Hepatocyte (in vitro differentiated cells): ENCODE measurements around the gene ZNF628. TPM values are rescaled to one million over a fixed set of nuclear protein-coding genes. Genes with fewer than 3 reads are reported as not detected.

Experiments
- DNase-seq: peaks from one replicate; pipeline ENCODE4 v3.0.0-alpha.2; 2016; ENCODE audit warnings: low spot score
- H2AFZ ChIP-seq: fragments of 200-600 bp; sonication (generic); 2 replicates; pipeline ENCODE4 v1.6.0; 2016; ENCODE audit warnings: antibody characterized with exemption, mild to moderate bottlenecking
- H3K27ac ChIP-seq: fragments of 200-600 bp; sonication (generic); 2 replicates; pipeline ENCODE4 v1.5.1; 2016; ENCODE audit warnings: mild to moderate bottlenecking
- H3K27me3 ChIP-seq: fragments of 200-600 bp; sonication (generic); 2 replicates; pipeline ENCODE4 v1.6.1; 2016
- H3K36me3 ChIP-seq: fragments of 200-600 bp; sonication (generic); replicated peaks from 2 replicates; pipeline ENCODE4 v1.5.1; 2016; ENCODE audit warnings: low read depth; ENCODE audit not compliant: insufficient read depth
- H3K4me1 ChIP-seq: fragments of 200-600 bp; sonication (generic); 2 replicates; pipeline ENCODE4 v1.5.1; 2016; ENCODE audit warnings: mild to moderate bottlenecking, moderate library complexity; ENCODE audit not compliant: insufficient read depth
- H3K4me2 ChIP-seq: fragments of 200-600 bp; sonication (generic); 2 replicates; pipeline ENCODE4 v1.6.0; 2016
- H3K4me3 ChIP-seq: fragments of 200-600 bp; sonication (generic); 2 replicates; pipeline ENCODE4 v1.5.1; 2016; ENCODE audit warnings: mild to moderate bottlenecking
- H3K79me2 ChIP-seq: fragments of 200-600 bp; sonication (generic); 2 replicates; pipeline ENCODE4 v1.6.0; 2017; ENCODE audit warnings: mild to moderate bottlenecking
- H3K9me2 ChIP-seq: fragments of 200-600 bp; sonication (generic); replicated peaks from 2 replicates; pipeline ENCODE4 v1.6.0; 2017; ENCODE audit warnings: mild to moderate bottlenecking; ENCODE audit not compliant: insufficient read depth
- H3K9me3 ChIP-seq: fragments of 200-600 bp; sonication (generic); 2 replicates; pipeline ENCODE4 v1.5.1; 2016; ENCODE audit warnings: low read depth, mild to moderate bottlenecking
- H4K20me1 ChIP-seq: fragments of 200-600 bp; sonication (generic); 2 replicates; pipeline ENCODE4 v1.6.0; 2016; ENCODE audit warnings: mild to moderate bottlenecking; ENCODE audit not compliant: insufficient read depth, poor library complexity, severe bottlenecking
- EZH2 ChIP-seq: fragments of 200-600 bp; sonication (generic); IDR thresholded peaks from 2 replicates; pipeline ENCODE4 v1.6.1; 2016; ENCODE audit warnings: antibody characterized with exemption, mild to moderate bottlenecking, borderline replicate concordance
- EZH2phosphoT487 ChIP-seq: fragments of 200-600 bp; sonication (generic); IDR thresholded peaks from one replicate; pipeline ENCODE4 v1.6.1; 2018; ENCODE audit warnings: antibody characterized with exemption, mild to moderate bottlenecking, low read depth, moderate library complexity; ENCODE audit not compliant: unreplicated experiment, severe bottlenecking
- WGBS: methylation state at CpG from one replicate; pipeline ENCODE4 v1.1.6; 2016; ENCODE audit warnings: low lambda C conversion rate; ENCODE audit errors: missing lambda C conversion rate; 5-methylcytosine and 5-hydroxymethylcytosine counted together
- polyA plus RNA-seq: library from polyadenylated mRNA; unstranded; fragments of >200 nt; fragmentation: Nextera tagmentation; extraction: Ambion mirVana; gene quantifications from 2 replicates; pipeline ENCODE4 v1.2.1, GENCODE V29; 2016
- total RNA-seq: library from RNA; depleted of rRNA; stranded (reverse); fragments of >200 nt; gene quantifications from 2 replicates; pipeline ENCODE4 v1.2.3, GENCODE V29; 2014
- TF ChIP-seq, protein P1 (sequence below): fragments of 200-600 bp; sonication (generic); IDR thresholded peaks from 2 replicates; pipeline ENCODE4 v1.5.1; 2016; ENCODE audit warnings: antibody characterized with exemption, mild to moderate bottlenecking; ENCODE audit not compliant: poor library complexity

ZNF628 gene
- total and polyA plus RNA-seq, 2 experiments from 2014 or later = 1.2 to 4.7 TPM

DNA sequence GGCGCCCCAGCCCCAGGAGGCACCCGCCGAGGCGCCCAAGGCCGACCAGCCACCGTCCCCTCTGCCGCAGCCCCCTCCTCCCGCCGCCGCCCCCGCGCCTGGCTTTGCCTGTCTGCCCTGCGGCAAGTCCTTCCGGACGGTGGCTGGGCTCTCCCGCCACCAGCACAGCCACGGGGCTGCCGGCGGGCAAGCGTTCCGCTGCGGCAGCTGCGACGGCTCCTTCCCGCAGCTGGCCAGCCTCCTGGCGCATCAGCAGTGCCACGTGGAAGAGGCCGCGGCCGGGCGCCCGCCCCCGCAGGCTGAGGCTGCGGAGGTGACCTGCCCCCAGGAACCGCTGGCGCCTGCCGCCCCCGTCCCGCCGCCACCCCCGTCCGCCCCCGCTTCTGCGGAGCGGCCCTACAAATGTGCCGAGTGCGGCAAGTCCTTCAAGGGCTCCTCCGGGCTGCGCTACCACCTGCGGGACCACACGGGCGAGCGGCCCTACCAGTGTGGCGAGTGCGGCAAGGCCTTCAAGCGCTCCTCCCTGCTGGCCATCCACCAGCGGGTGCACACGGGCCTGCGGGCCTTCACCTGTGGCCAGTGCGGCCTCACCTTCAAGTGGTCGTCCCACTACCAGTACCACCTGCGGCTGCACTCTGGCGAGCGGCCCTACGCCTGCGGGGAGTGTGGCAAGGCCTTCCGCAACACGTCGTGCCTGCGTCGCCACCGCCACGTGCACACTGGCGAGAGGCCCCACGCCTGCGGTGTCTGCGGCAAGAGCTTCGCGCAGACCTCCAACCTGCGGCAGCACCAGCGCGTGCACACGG lies 5.9 kb downstream of the ZNF628 start:
- Histone ChIP-seq H3K4me3 (no peak overlapping the region), H2AFZ (no peak overlapping the region), H3K4me1 (peaks cover 26% of the 10 kb centered on the region), H3K79me2 (peaks cover 25% of the 10 kb centered on the region), H3K9me3 (no peaks in the 10 kb centered on the region), H3K27ac (no peak overlapping the region), H3K27me3 (no peaks in the 10 kb centered on the region), H3K9me2 (no peaks in the 10 kb centered on the region), H3K4me2 (no peak overlapping the region), H3K36me3 (no peaks in the 10 kb centered on the region), H4K20me1 (no peaks in the 10 kb centered on the region)
- no peak for DNase-seq
- TF ChIP-seq, protein P1, sequence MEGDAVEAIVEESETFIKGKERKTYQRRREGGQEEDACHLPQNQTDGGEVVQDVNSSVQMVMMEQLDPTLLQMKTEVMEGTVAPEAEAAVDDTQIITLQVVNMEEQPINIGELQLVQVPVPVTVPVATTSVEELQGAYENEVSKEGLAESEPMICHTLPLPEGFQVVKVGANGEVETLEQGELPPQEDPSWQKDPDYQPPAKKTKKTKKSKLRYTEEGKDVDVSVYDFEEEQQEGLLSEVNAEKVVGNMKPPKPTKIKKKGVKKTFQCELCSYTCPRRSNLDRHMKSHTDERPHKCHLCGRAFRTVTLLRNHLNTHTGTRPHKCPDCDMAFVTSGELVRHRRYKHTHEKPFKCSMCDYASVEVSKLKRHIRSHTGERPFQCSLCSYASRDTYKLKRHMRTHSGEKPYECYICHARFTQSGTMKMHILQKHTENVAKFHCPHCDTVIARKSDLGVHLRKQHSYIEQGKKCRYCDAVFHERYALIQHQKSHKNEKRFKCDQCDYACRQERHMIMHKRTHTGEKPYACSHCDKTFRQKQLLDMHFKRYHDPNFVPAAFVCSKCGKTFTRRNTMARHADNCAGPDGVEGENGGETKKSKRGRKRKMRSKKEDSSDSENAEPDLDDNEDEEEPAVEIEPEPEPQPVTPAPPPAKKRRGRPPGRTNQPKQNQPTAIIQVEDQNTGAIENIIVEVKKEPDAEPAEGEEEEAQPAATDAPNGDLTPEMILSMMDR = no peak
- TF ChIP-seq EZH2phosphoT487 = no peak
- TF ChIP-seq EZH2 = no peak
- WGBS = 98% methylated on average over 41 of the region's 83 CpGs

DNA sequence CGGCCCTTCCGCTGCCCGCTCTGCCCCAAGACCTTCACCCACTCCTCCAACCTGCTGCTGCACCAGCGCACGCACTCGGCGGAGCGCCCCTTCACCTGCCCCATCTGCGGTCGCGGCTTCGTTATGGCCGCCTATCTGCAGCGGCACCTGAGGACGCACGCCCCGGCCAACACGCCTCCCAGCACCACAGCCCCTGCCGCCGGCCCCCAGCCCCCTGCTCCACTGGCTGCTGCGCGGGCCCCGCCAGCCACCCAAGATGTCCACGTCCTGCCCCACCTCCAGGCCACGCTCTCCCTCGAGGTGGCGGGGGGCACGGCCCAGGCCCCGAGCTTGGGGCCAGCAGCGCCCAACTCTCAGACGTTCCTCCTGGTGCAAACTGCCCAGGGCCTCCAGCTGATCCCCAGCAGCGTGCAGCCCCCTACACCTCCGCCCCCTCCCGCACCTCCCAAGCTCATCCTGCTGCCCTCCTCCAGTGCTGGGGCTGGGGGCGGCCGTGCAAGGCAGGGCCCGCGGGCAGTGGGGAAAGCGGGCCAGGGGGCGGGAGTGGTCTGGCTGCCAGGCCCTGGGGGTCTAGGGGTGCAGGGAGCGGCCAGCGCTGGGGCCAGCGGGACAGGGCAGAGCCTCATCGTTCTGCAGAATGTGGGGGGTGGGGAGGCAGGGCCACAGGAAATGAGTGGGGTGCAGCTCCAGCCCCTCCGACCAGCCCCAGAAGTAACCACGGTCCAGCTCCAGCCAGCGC lies 6.7 kb downstream of the ZNF628 start:
- Histone ChIP-seq H3K9me3 (no peaks in the 10 kb centered on the region), H2AFZ (no peak overlapping the region), H3K36me3 (no peaks in the 10 kb centered on the region), H4K20me1 (no peaks in the 10 kb centered on the region), H3K4me1 (peaks cover 27% of the 10 kb centered on the region), H3K27me3 (no peaks in the 10 kb centered on the region), H3K4me3 (no peak overlapping the region), H3K27ac (no peak overlapping the region), H3K9me2 (no peaks in the 10 kb centered on the region), H3K79me2 (peaks cover 18% of the 10 kb centered on the region), H3K4me2 (no peak overlapping the region)
- 93% methylated on average over 9 of the region's 47 CpGs for WGBS
- DNase-seq = no peak
- TF ChIP-seq, protein P1 = no peak
- TF ChIP-seq EZH2phosphoT487 (no peak), EZH2 (no peak)

DNA sequence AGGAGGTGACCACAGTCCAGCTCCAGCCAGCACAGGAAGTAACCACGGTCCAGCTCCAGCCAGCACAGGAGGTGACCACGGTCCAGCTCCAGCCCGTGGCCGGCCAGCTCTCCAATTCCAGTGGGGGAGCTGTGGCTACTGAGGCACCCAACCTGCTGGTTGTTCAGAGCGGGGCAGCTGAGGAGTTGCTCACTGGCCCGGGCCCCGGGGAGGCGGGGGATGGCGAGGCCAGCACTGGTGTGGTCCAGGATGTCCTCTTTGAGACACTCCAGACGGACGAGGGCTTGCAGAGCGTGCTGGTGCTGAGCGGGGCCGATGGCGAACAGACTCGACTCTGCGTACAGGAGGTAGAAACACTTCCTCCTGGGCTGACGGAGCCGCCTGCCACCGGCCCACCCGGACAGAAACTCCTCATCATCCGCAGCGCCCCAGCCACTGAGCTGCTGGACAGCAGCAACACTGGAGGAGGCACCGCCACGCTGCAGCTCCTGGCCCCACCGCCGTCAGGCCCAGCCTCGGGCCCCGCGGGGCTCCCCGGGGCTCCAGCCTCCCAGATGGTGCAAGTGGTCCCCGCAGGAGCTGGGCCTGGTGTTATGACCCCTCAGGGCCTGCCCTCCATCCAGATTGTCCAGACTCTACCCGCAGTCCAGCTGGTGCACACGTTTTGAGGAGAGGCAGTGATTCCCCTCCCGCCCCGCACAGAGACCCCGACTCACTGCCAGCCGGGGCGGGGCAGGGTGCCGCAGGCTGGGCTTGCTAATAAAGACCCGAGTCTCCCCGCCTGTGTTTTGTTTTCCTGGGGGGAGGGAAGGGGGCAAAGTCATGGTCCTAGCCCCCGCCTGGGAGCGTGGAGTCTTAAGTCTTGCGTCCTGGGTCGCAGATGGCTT lies 7.5 kb downstream of the ZNF628 start:
- no peak overlapping the region for H2AFZ ChIP-seq
- no peaks in the 10 kb centered on the region for H3K9me2 ChIP-seq
- 90% methylated on average over 36 of the region's 46 CpGs for WGBS
- no peaks in the 10 kb centered on the region for H4K20me1 ChIP-seq
- peaks cover 30% of the 10 kb centered on the region for H3K4me1 ChIP-seq
- DNase-seq = no peak
- TF ChIP-seq EZH2 = no peak
- TF ChIP-seq EZH2phosphoT487 = no peak
- TF ChIP-seq, protein P1 = no peak
- no peaks in the 10 kb centered on the region for H3K36me3 ChIP-seq
- peaks cover 10% of the 10 kb centered on the region for H3K79me2 ChIP-seq
- no peak overlapping the region for H3K27ac ChIP-seq
- H3K4me2 ChIP-seq = peak overlapping the region; percentile 94
- H3K27me3 ChIP-seq = no peaks in the 10 kb centered on the region
- H3K9me3 ChIP-seq = no peaks in the 10 kb centered on the region
- H3K4me3 ChIP-seq = no peak overlapping the region
